ENCODE measurements around the gene RFWD3.

Gene RFWD3

GRCh38 chr16:74578433-74578832 is 88.2 kb downstream of the RFWD3 start:
- DNase-seq = no peak

DNA sequence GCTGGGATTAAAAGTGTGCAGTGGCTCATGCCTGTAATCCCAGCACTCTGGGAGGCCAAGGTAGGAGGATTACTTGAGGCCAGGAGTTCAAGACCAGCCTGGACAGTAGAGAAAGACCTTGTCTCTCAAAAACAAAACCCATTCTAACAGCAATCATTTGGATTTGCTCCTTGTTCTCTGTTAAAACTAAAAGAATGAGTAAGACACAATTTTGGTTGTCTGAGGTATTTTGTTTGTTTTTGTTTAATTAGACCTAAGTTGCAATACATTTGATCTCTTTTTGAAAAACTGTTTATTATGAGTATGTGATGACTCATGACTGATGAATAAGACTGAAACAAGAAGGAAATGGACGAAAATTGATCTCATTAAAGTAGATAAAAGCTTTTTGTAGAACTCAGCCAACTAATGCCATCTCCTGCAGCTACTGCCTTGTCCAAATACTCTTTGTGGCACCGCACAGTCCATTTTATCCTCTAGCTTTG is 88.8 kb downstream of the RFWD3 start:
- DNase-seq = no peak

DNA sequence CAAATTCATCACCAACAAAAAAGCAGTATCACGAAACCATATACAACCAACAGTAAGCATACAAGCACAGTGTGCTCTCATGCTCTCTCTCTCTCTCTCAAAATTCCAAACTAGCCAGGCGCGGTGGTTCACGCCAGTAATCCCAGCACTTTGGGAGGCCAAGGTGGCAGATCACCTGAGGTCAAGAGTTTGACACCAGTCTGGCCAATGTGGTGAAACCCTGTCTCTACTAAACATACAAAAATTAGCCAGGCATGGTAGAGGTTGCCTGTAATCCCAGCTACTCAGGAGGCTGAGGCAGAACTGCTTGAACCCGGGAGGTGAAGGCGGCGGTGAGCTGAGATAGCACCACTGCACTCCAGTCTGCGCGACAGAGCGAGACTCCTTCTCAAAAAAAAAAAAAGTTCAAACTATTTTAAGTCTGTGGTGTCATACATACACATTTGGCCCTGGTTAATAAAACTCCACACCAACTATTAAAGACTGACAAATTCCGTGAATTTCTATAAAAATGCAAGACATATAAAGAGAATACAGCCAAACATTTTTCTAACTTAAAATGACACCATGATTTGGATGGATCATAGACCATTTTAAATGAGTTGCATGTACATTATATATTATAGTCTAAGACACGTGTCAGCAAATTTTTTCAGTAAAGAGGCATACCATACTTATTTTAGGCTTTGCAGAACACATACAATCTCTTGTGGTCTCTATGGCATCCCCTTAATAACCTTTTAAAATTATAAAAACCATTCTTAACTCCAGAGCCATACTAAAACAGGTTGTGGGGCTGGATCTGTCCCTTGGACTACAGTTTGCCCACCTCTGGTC is 90.7 kb downstream of the RFWD3 start:
- DNase-seq = no peak

DNA sequence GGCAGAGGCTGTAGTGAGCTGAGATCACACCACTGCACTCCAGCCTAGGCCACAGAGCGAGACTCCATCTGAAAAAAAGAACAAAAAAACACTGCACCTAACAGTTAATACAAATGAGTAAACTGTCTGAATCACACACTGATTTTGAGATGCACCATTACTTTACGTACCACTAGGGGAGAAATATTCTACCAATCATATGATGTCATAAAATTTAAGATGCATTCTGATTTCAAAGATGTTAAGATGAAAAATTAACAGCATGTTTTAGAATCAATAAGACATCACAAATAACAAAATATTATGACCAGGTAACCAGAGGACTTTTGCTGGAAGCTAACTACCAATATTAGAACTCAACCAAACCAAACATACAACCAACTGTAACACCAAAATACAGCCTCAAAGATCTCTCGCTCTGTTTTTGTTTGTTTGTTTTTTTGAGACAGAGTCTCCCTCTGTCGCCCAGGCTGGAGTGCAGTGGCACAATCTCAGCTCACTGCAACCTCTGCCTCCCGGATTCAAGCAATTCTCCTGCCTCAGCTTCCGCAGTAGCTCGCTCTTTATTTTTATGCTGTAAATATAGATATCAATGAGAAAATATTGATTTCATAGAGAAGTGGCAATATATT is 91.4 kb downstream of the RFWD3 start:
- no peak for DNase-seq

DNA sequence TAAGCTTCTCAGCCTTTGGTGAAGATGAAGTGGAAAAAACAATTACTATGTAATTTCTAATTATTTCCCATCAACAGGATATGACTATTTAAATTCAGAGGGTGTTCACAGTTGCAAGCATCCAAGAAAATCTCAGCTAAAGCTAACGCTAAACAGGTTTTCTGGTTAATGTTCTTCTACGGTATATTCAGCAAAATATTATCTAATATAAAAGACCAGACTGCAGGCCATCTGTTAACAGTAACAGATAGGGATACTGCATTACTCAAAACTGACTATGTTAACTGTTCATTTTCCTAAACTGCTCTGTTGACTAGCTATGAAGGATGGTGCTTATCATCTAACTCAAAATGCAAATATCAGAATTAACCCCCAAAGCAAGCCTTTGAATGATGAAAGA is 92.5 kb downstream of the RFWD3 start:
- DNase-seq = peak in 1 of 2 experiments; percentile 34

DNA sequence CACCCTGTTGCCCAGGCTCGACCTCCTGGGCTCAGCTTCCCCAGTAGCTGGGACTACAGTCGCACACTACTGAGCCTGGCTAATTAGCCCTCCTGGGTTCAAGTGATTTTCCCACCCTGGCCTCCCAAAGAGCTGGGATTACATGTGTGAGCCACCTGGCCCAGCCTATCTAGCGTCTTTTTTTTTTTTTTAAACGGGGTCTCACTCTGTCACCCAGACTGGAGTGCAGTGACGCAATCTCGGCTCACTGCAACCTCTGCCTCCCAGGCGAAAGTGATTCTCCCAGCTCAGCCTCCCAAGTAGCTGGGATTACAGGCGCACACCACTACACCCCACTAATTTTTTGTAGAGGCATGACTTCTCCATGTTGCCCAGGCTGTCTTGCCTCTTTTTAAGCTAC is 93.1 kb downstream of the RFWD3 start:
- peak; percentile 51 to 73 for DNase-seq

Measured in NCI-H524 (cell line).